Mesendoderm (in vitro differentiated cells): ENCODE data around the gene PRDM16.
"Not testable (repeated sequence)": the region's sequence is repeated elsewhere in the genome, so short reads cannot be mapped to it uniquely, and the experiment has no call there.

Experiments used
- DNase-seq: peaks from one replicate; pipeline ENCODE4 v3.0.0; 2013
- H2AK5ac ChIP-seq: 2 replicates; pipeline ENCODE4 v1.6.1; 2013; ENCODE audit warnings: low read length, inconsistent platforms
- H2BK120ac ChIP-seq: 2 replicates; pipeline ENCODE4 v1.6.1; 2013; ENCODE audit warnings: low read depth, mild to moderate bottlenecking, low read length, moderate library complexity, mixed read lengths
- H2BK15ac ChIP-seq: replicated peaks from 2 replicates; pipeline ENCODE4 v1.6.1; 2013; ENCODE audit warnings: low read depth, mild to moderate bottlenecking, moderate library complexity
- H2BK5ac ChIP-seq: 2 replicates; pipeline ENCODE4 v1.6.1; 2013; ENCODE audit warnings: low read length, inconsistent platforms
- H3K18ac ChIP-seq: 2 replicates; pipeline ENCODE4 v1.6.1; 2013; ENCODE audit warnings: mild to moderate bottlenecking, low read length, mixed read lengths
- H3K23ac ChIP-seq: one replicate; pipeline ENCODE4 v1.6.1; 2013; ENCODE audit warnings: low read length
- H3K27ac ChIP-seq: 2 replicates; pipeline ENCODE4 v1.5.1; 2013; ENCODE audit warnings: low read depth, mild to moderate bottlenecking, inconsistent platforms, low read length, moderate library complexity
- H3K27me3 ChIP-seq: 2 replicates; pipeline ENCODE4 v1.6.1; 2013; ENCODE audit warnings: low read length, control low read depth, mild to moderate bottlenecking, inconsistent platforms; ENCODE audit not compliant: insufficient read depth, poor library complexity
- H3K36me3 ChIP-seq: 2 replicates; pipeline ENCODE4 v1.6.1; 2013; ENCODE audit warnings: low read length, inconsistent platforms; ENCODE audit not compliant: control insufficient read depth, insufficient read depth
- H3K4ac ChIP-seq: one replicate; pipeline ENCODE4 v1.6.1; 2013; ENCODE audit warnings: low read depth, mild to moderate bottlenecking, low read length, moderate library complexity
- H3K4me1 ChIP-seq: 2 replicates; pipeline ENCODE4 v1.6.1; 2013; ENCODE audit warnings: low read depth, low read length, inconsistent platforms; ENCODE audit not compliant: control insufficient read depth
- H3K4me2 ChIP-seq: 2 replicates; pipeline ENCODE4 v1.6.1; 2013; ENCODE audit warnings: low read length
- H3K4me3 ChIP-seq: 2 replicates; pipeline ENCODE4 v1.5.1; 2013; ENCODE audit warnings: mild to moderate bottlenecking, low read length
- H3K56ac ChIP-seq: one replicate; pipeline ENCODE4 v1.6.1; 2013; ENCODE audit warnings: low read length
- H3K79me1 ChIP-seq: 2 replicates; pipeline ENCODE4 v1.6.1; 2013; ENCODE audit warnings: low read length, inconsistent platforms
- H3K79me2 ChIP-seq: 2 replicates; pipeline ENCODE4 v1.6.1; 2013; ENCODE audit warnings: mild to moderate bottlenecking, low read length; ENCODE audit not compliant: control insufficient read depth, insufficient read depth
- H3K9ac ChIP-seq: 2 replicates; pipeline ENCODE4 v1.6.1; 2013; ENCODE audit warnings: low read length, inconsistent platforms
- H4K5ac ChIP-seq: one replicate; pipeline ENCODE4 v1.6.1; 2013; ENCODE audit warnings: low read length
- H4K8ac ChIP-seq: one replicate; pipeline ENCODE4 v1.6.1; 2013; ENCODE audit warnings: low read depth, mild to moderate bottlenecking, control low read depth, low read length, moderate library complexity
- WGBS: extraction: QIAGEN DNeasy Blood & Tissue Kit; methylation state at CpG from one replicate; pipeline ENCODE4 v1.1.7; 2013; ENCODE audit warnings: low lambda C conversion rate, missing lambda C conversion rate; ENCODE audit not compliant: insufficient coverage; ENCODE audit errors: extremely low coverage; 5-methylcytosine and 5-hydroxymethylcytosine counted together

PRDM16 gene

GRCh38 chr1:3238703-3239278 lies 169.8 kb downstream of the PRDM16 start:
- Histone ChIP-seq H3K27me3 (no peaks in the 10 kb centered on the region), H3K79me1 (no peaks in the 10 kb centered on the region), H3K36me3 (no peaks in the 10 kb centered on the region), H3K18ac (no peak overlapping the region), H3K79me2 (no peaks in the 10 kb centered on the region), H4K8ac (no peak overlapping the region), H3K4me2 (no peak overlapping the region), H3K56ac (no peak overlapping the region), H4K5ac (no peak overlapping the region), H3K4ac (no peak overlapping the region), H2BK120ac (no peak overlapping the region), H3K9ac (no peak overlapping the region), H3K4me3 (no peak overlapping the region), H3K27ac (no peak overlapping the region), H2BK15ac (no peak overlapping the region), H2BK5ac (no peak overlapping the region), H2AK5ac (no peak overlapping the region), H3K23ac (no peak overlapping the region), H3K4me1 (no peaks in the 10 kb centered on the region)
- no CpG with 5 or more reads among the region's 21 CpGs for WGBS
- no peak for DNase-seq

- not testable (repeated sequence) for H2BK120ac ChIP-seq, H2AK5ac ChIP-seq, H4K8ac ChIP-seq, H4K5ac ChIP-seq, H3K4ac ChIP-seq, H3K4me3 ChIP-seq, DNase-seq, H3K23ac ChIP-seq, H3K18ac ChIP-seq, H3K79me1 ChIP-seq, H3K27ac ChIP-seq, H3K4me1 ChIP-seq, H3K56ac ChIP-seq, H3K79me2 ChIP-seq, H3K4me2 ChIP-seq, H3K27me3 ChIP-seq, H2BK15ac ChIP-seq, H2BK5ac ChIP-seq, H3K36me3 ChIP-seq, H3K9ac ChIP-seq
- WGBS: no CpG with 5 or more reads among the region's 3 CpGs
These were observed 171.0 kb downstream of the PRDM16 start for GRCh38 chr1:3239991-3240390.

- no peak overlapping the region for H3K27ac ChIP-seq
- no peak overlapping the region for H3K4ac ChIP-seq
- no peak overlapping the region for H4K5ac ChIP-seq
- H3K4me3 ChIP-seq: no peak overlapping the region
- WGBS: no CpG with 5 or more reads among the region's 47 CpGs
- no peak overlapping the region for H3K23ac ChIP-seq
- H4K8ac ChIP-seq: no peak overlapping the region
- DNase-seq: no peak
- H2BK15ac ChIP-seq: no peak overlapping the region
- H3K79me1 ChIP-seq: no peaks in the 10 kb centered on the region
- H2AK5ac ChIP-seq: no peak overlapping the region
- no peak overlapping the region for H3K18ac ChIP-seq
- H3K36me3 ChIP-seq: no peaks in the 10 kb centered on the region
- no peak overlapping the region for H2BK5ac ChIP-seq
- H3K27me3 ChIP-seq: no peaks in the 10 kb centered on the region
- H3K4me2 ChIP-seq: no peak overlapping the region
- H2BK120ac ChIP-seq: no peak overlapping the region
- peak overlapping the region; percentile 64 for H3K56ac ChIP-seq
- H3K79me2 ChIP-seq: no peaks in the 10 kb centered on the region
- no peaks in the 10 kb centered on the region for H3K4me1 ChIP-seq
- peak overlapping the region; percentile 49 for H3K9ac ChIP-seq
These were observed 171.7 kb downstream of the PRDM16 start for GRCh38 chr1:3240524-3241235.

- no CpG with 5 or more reads among the region's 17 CpGs for WGBS
- no peak overlapping the region for H3K4ac ChIP-seq
- H3K4me1 ChIP-seq: no peaks in the 10 kb centered on the region
- no peak overlapping the region for H4K5ac ChIP-seq
- no peak overlapping the region for H3K4me2 ChIP-seq
- H3K9ac ChIP-seq: peak overlapping the region; percentile 49
- H2AK5ac ChIP-seq: no peak overlapping the region
- no peaks in the 10 kb centered on the region for H3K27me3 ChIP-seq
- H2BK15ac ChIP-seq: no peak overlapping the region
- H3K79me2 ChIP-seq: no peaks in the 10 kb centered on the region
- H2BK120ac ChIP-seq: no peak overlapping the region
- no peaks in the 10 kb centered on the region for H3K36me3 ChIP-seq
- no peak overlapping the region for H3K4me3 ChIP-seq
- H4K8ac ChIP-seq: no peak overlapping the region
- no peak overlapping the region for H3K18ac ChIP-seq
- no peak overlapping the region for H3K27ac ChIP-seq
- no peaks in the 10 kb centered on the region for H3K79me1 ChIP-seq
- H2BK5ac ChIP-seq: no peak overlapping the region
- no peak for DNase-seq
- H3K56ac ChIP-seq: peak overlapping the region; percentile 64
- no peak overlapping the region for H3K23ac ChIP-seq
These were observed 172.2 kb downstream of the PRDM16 start for GRCh38 chr1:3241236-3241550.

DNA sequence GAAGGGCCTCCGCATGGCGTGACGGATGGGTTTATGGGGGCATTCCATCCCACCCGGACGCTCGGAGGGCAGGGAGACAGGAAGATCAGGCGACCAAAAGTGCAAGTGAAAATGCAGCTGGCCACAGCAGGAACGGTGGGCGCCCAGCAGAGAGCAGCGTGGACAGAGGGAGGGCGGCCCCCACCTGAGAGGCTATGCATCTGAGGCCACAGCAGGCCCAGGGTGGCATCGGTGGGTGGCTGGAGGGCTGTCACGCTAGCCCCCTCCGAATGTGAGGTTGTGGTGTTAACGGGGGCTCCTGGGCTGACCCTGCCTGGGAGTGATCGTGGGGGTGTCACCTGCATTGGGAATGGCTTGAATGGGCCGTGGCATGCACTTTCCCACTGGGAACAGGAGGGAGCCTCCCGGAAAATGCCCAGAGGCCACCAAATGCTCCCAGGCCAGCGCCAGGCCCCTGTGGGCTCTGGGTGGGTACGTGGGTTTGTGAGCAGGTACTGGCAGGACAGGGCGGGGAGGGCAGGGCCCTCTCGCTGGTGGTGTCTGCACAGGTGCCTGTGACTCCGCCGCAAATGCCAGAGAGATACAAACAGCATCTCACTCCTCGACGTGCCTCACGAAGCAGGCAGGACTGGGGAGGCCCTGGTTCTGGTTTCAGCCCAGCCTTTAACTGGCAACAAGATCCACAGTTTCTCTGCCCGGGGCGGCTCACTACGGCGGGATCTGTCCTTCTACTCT lies 172.8 kb downstream of the PRDM16 start:
- Histone ChIP-seq H2AK5ac (no peak overlapping the region), H3K4ac (no peak overlapping the region), H2BK15ac (no peak overlapping the region), H3K23ac (no peak overlapping the region), H4K5ac (no peak overlapping the region), H3K27me3 (no peaks in the 10 kb centered on the region), H3K27ac (no peak overlapping the region), H3K79me1 (no peaks in the 10 kb centered on the region), H3K4me3 (no peak overlapping the region), H2BK120ac (no peak overlapping the region), H3K9ac (no peak overlapping the region), H3K56ac (no peak overlapping the region), H3K4me1 (no peaks in the 10 kb centered on the region), H2BK5ac (no peak overlapping the region), H3K79me2 (no peaks in the 10 kb centered on the region), H3K36me3 (no peaks in the 10 kb centered on the region), H4K8ac (no peak overlapping the region), H3K18ac (no peak overlapping the region), H3K4me2 (no peak overlapping the region)
- DNase-seq: no peak
- WGBS: no CpG with 5 or more reads among the region's 31 CpGs
